WERI-Rb-1 (cell line): ENCODE measurements around the gene TRIM44.
"Not testable (repeated sequence)": the region's sequence is repeated elsewhere in the genome, so short reads cannot be mapped to it uniquely, and the experiment has no call there.

Experiments
- DNase-seq: peaks from one replicate; pipeline ENCODE4 v3.0.0-alpha.2; 2020
- H3K27ac ChIP-seq: fragments of 250-450 bp; sonication (Bioruptor Pico); 2 replicates; pipeline ENCODE4 v1.5.1; 2020; ENCODE audit warnings: mild to moderate bottlenecking, moderate library complexity
- H3K27me3 ChIP-seq: fragments of 250-450 bp; sonication (Bioruptor Pico); 2 replicates; pipeline ENCODE4 v1.5.1; 2021; ENCODE audit warnings: mild to moderate bottlenecking, low read depth, moderate library complexity; ENCODE audit not compliant: insufficient read depth, severe bottlenecking
- H3K36me3 ChIP-seq: fragments of 250-450 bp; sonication (Bioruptor Pico); 2 replicates; pipeline ENCODE4 v1.5.1; 2020; ENCODE audit warnings: mild to moderate bottlenecking, moderate library complexity
- H3K4me3 ChIP-seq: 2 replicates; pipeline ENCODE4 v1.5.1; 2011; ENCODE audit warnings: low read depth, mild to moderate bottlenecking, control low read depth, low read length
- H3K9me3 ChIP-seq: fragments of 250-450 bp; sonication (Bioruptor Pico); 2 replicates; pipeline ENCODE4 v1.5.1; 2021; ENCODE audit warnings: mild to moderate bottlenecking, moderate library complexity; ENCODE audit not compliant: severe bottlenecking
- TF ChIP-seq, protein P1 (sequence below): IDR thresholded peaks from 2 replicates; pipeline ENCODE4 v1.5.1; 2011; ENCODE audit warnings: low read depth, mild to moderate bottlenecking, control low read depth, inconsistent platforms, low read length

Gene TRIM44

DNA sequence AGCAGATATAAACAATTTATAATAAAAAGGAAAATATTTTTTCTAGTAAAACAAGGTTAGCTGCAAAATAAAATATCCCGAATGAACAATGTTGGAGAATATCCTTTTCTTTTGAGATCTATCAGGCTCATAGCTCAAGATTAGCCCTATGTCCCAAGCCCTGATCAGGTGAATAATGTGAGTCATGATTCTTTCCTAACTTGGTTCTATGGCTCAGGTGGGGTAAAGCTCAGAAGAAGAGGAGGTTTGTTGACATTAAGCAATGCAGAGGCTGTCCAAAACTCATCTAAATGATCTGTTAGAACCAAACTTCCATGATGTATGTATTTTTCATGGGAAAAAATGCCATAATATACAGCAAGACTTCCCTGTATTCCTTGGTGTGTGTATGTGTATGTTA lies 86.1 kb downstream of the TRIM44 start:
- Histone ChIP-seq H3K27ac (no peak overlapping the region), H3K4me3 (no peak overlapping the region), H3K27me3 (no peaks in the 10 kb centered on the region)

DNA sequence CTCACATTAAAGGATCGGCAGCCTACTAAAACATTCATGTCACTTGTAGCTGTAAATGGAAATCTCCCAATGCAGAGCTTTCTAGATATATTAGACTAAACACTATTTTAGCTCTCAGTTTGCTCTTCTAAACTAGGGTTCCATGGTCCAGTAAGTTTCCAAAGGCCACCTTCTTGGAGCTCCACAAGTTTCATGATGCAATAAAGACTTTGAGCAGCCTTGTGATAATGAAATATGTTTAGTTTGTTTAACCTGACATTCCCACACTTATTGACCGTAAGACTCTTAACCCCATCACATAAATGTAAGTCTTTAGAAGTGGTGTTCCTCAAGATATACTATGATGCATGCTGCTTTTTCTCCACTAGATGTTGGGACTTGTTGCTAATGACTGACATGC lies 87.7 kb downstream of the TRIM44 start:
- TF ChIP-seq, protein P1, sequence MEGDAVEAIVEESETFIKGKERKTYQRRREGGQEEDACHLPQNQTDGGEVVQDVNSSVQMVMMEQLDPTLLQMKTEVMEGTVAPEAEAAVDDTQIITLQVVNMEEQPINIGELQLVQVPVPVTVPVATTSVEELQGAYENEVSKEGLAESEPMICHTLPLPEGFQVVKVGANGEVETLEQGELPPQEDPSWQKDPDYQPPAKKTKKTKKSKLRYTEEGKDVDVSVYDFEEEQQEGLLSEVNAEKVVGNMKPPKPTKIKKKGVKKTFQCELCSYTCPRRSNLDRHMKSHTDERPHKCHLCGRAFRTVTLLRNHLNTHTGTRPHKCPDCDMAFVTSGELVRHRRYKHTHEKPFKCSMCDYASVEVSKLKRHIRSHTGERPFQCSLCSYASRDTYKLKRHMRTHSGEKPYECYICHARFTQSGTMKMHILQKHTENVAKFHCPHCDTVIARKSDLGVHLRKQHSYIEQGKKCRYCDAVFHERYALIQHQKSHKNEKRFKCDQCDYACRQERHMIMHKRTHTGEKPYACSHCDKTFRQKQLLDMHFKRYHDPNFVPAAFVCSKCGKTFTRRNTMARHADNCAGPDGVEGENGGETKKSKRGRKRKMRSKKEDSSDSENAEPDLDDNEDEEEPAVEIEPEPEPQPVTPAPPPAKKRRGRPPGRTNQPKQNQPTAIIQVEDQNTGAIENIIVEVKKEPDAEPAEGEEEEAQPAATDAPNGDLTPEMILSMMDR = no peak
- Histone ChIP-seq H3K4me3 (no peak overlapping the region), H3K9me3 (peaks cover 2% of the 10 kb centered on the region), H3K27me3 (no peaks in the 10 kb centered on the region), H3K27ac (no peak overlapping the region), H3K36me3 (no peaks in the 10 kb centered on the region; the same call in 1 of the 2 replicates)
- DNase-seq = no peak

More for the DNA sequence above, 86.1 kb downstream of the TRIM44 start:
- TF ChIP-seq, protein P1 = no peak
- Histone ChIP-seq H3K9me3 (no peaks in the 10 kb centered on the region), H3K36me3 (no peaks in the 10 kb centered on the region; the same call in 1 of the 2 replicates)
- no peak for DNase-seq

DNA sequence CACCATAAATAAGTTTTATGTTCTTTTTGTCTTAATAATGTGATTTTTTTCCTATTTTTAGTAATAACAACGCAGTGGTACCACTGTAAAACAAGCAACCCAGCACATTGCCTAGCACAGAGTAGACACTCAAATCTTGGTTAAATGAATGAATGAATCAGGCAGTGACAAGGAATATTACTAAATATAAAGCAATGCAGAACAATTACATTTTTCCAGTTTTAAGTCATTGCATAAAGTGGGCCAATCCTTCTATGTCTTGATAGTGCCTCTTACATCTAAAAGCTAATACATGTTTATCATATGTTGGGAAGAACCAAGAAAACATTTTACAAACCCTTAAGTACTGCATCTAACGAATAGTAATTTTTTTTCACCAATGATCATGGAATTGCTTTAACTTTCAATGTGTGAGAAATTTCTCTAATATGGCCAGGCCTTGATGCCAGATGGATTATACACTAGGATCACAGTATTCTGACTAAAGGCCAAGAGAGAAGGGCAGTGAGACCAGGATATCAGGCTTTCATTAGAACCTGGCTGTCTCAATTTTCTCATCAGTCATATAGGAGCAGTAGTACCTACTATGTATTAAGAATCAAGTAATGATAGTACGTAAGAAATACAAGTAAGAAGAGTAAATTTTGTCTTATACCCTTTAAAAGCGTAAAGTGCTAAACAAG lies 88.5 kb downstream of the TRIM44 start:
- TF ChIP-seq, protein P1 = no peak
- no peak overlapping the region for H3K4me3 ChIP-seq
- H3K27me3 ChIP-seq = no peaks in the 10 kb centered on the region
- no peak for DNase-seq
- H3K27ac ChIP-seq = no peak overlapping the region
- peaks cover 2% of the 10 kb centered on the region for H3K9me3 ChIP-seq
- no peaks in the 10 kb centered on the region; the same call in 1 of the 2 replicates for H3K36me3 ChIP-seq

DNA sequence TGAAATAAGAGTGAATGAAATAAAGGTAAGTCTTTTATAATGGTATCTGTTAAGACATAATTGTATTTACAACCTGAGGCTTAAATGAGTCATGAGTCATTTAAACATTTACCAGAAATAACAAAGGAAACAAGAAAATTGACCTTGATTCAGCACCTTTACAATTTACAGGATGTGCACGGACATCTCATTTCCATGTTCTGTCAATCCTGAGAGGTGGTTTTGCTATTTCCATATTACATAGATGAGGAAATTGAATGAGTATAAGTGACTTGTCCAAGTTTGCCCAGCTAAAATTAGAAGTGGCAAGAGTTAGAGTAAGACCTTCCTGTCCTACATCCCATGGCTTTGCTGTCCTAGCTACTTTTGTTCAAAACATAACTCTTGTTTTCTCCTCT lies 89.1 kb downstream of the TRIM44 start:
- no peak overlapping the region for H3K27ac ChIP-seq
- TF ChIP-seq, protein P1 = no peak
- no peak overlapping the region for H3K4me3 ChIP-seq
- H3K36me3 ChIP-seq = no peaks in the 10 kb centered on the region; the same call in 1 of the 2 replicates
- H3K27me3 ChIP-seq = no peaks in the 10 kb centered on the region
- DNase-seq = no peak
- peaks cover 2% of the 10 kb centered on the region for H3K9me3 ChIP-seq

DNA sequence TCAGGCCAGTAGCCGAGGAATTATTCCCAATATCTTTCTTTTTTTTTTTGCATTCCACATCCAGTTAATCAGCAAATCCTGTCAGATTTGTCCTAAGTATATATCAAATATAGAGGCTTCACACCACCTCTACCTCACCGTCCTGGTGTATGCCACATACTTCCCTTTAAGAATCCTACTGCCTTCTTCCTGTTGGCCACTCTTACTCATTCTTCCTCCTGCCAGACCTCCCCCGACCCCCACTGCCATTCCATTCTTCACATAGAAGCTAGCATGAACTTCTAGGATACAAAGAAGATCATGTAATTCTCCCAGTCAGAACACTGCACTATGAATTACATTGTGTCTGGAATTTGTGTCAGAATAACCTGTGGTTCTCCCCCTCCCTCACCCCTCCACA lies 89.5 kb downstream of the TRIM44 start:
- DNase-seq = no peak
- Histone ChIP-seq H3K9me3 (peaks cover 2% of the 10 kb centered on the region), H3K27ac (no peak overlapping the region), H3K27me3 (no peaks in the 10 kb centered on the region), H3K36me3 (no peaks in the 10 kb centered on the region; the same call in 1 of the 2 replicates), H3K4me3 (no peak overlapping the region)
- TF ChIP-seq, protein P1 = no peak

DNA sequence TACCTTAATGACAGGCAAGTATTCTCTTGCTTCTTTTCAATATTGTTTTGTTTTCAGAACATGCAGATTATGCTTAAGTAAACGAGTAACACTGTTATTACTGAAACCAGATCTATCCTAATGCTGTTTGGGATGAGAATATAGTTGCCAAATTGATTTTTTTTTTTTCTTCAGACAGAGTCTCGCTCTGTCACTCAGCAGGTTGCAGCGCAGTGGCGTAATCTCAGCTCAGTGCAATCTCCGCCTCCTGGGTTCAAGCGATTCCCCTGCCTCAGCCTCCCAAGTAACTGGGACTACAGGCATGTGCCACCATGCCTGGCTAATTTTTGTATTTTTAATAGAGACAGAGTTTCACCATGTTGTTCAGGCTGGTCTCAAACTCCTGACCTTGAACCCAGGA lies 91.0 kb downstream of the TRIM44 start:
- H3K4me3 ChIP-seq, DNase-seq, H3K9me3 ChIP-seq, H3K27me3 ChIP-seq, H3K36me3 ChIP-seq, H3K27ac ChIP-seq: not testable (repeated sequence)

DNA sequence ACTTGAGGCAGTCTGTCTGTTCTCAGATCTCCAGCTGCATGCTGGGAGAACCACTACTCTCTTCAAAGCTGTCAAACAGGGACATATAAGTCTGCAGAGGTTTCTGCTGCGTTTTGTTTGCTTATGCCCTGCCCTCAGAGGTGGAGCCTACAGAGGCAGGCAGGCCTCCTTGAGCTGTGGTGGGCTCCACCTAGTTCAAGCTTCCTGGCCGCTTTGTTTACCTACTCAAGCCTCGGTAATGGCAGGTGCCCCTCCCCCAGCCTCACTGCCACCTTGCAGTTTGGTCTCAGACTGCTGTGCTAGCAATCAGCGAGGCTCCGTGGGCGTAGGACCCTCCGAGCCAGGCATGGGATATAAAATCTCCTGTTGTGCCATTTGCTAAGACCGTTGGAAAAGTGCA lies 97.4 kb downstream of the TRIM44 start:
- 0 out of 2 replicates have a peak overlapping the region, but pooled peaks have one; percentile 19 for H3K27ac ChIP-seq
- H3K36me3 ChIP-seq, H3K27me3 ChIP-seq, H3K4me3 ChIP-seq, H3K9me3 ChIP-seq: not testable (repeated sequence)
- DNase-seq = peak; percentile 19
